ENCODE data around the gene FAM151B.
"Not testable (repeated sequence)": the region's sequence is repeated elsewhere in the genome, so short reads cannot be mapped to it uniquely, and the experiment has no call there.

Gene FAM151B

GRCh38 chr5:80487829-80488721, at the start of gene FAM151B:
FAM151B (plus strand) TSS chr5:80488100; CDS start chr5:80488124, 24 bp downstream.
- DNase-seq: peak; percentile 60

- no peak for DNase-seq
Measured at GRCh38 chr5:80438739-80439138, 49.2 kb upstream of the FAM151B start.

GRCh38 chr5:80439213-80439612, 48.7 kb upstream of the FAM151B start:
- no peak for DNase-seq

- no peak for DNase-seq
Measured at GRCh38 chr5:80442742-80443141, 45.2 kb upstream of the FAM151B start.

GRCh38 chr5:80453366-80453765, 34.5 kb upstream of the FAM151B start:
- no peak for DNase-seq

GRCh38 chr5:80463269-80463668, 24.6 kb upstream of the FAM151B start:
- DNase-seq: no peak

- DNase-seq: no peak
Measured at GRCh38 chr5:80466669-80467485, 21.0 kb upstream of the FAM151B start.

- no peak for DNase-seq
Measured at GRCh38 chr5:80468131-80468530, 19.8 kb upstream of the FAM151B start.

GRCh38 chr5:80470631-80471030, 17.3 kb upstream of the FAM151B start:
- not testable (repeated sequence) for DNase-seq

GRCh38 chr5:80474929-80475328, 13.0 kb upstream of the FAM151B start:
- DNase-seq: no peak

GRCh38 chr5:80479713-80480112, 8.2 kb upstream of the FAM151B start:
- DNase-seq: no peak

GRCh38 chr5:80480354-80480753, 7.5 kb upstream of the FAM151B start:
- no peak for DNase-seq

- no peak for DNase-seq
Measured at GRCh38 chr5:80481019-80481893, 6.6 kb upstream of the FAM151B start.

- no peak for DNase-seq
Measured at GRCh38 chr5:80482578-80482977, 5.3 kb upstream of the FAM151B start.

- no peak for DNase-seq
Measured at GRCh38 chr5:80483636-80484232, 4.2 kb upstream of the FAM151B start.

GRCh38 chr5:80487444-80487828, 464 bp upstream of the FAM151B start:
- DNase-seq: no peak

GRCh38 chr5:80491296-80491695, 3.4 kb downstream of the FAM151B start:
- DNase-seq: no peak

GRCh38 chr5:80492741-80493140, 4.8 kb downstream of the FAM151B start:
- no peak for DNase-seq

- DNase-seq: not testable (repeated sequence)
Measured at GRCh38 chr5:80493443-80493842, 5.5 kb downstream of the FAM151B start.

- DNase-seq: no peak
Measured at GRCh38 chr5:80495891-80496290, 8.0 kb downstream of the FAM151B start.

GRCh38 chr5:80502800-80503199, 14.9 kb downstream of the FAM151B start:
- no peak for DNase-seq

GRCh38 chr5:80503641-80504040, 15.7 kb downstream of the FAM151B start:
- no peak for DNase-seq

Data from GOT3 (cell line).